H1 (cell line): ENCODE data around the gene KLK7. TPM values are rescaled to one million over a fixed set of nuclear protein-coding genes. Genes with fewer than 3 reads are reported as not detected.

Experiments
- CTCF ChIA-PET: fragments of 300-600 bp; sonication (Branson Sonifier 250); formaldehyde crosslinking; loops from one replicate; lab custom pipeline; 2021; ENCODE audit not compliant: partially characterized antibody; lab: Charles Lee
- POLR2A ChIA-PET: fragments of 300-600 bp; sonication (Branson Sonifier 250); formaldehyde crosslinking; loops from one replicate; lab custom pipeline; 2021; ENCODE audit warnings: inconsistent platforms; ENCODE audit not compliant: partially characterized antibody; lab: Charles Lee
- DNase-seq, 2 experiments: peaks; one replicate each; pipeline versions ENCODE4 v3.0.0 to v3.0.0-alpha.2; 2010 to 2022; ENCODE audit warnings: low spot score in 2 of 2, low read depth in 1 of 2, mixed read lengths in 1 of 2
- FAIRE-seq: peaks from 2 replicates; lab custom pipeline; 2011; peaks lifted over from hg19 to GRCh38; lab: Jason Lieb, UNC
- H2AFZ ChIP-seq: 2 replicates; pipeline ENCODE4 v1.8.1; 2012; ENCODE audit warnings: low read length, inconsistent platforms
- H2AK5ac ChIP-seq: 2 replicates; pipeline ENCODE4 v1.6.1; 2013; ENCODE audit warnings: low read depth, low read length
- H2BK120ac ChIP-seq: replicated peaks from 2 replicates; pipeline ENCODE3; 2013; ENCODE audit warnings: low read depth, low read length, inconsistent platforms
- H2BK12ac ChIP-seq: 2 replicates; pipeline ENCODE4 v1.6.1; 2013; ENCODE audit warnings: low read depth, low read length
- H2BK15ac ChIP-seq: 2 replicates; pipeline ENCODE4 v1.6.1; 2013; ENCODE audit warnings: low read length
- H2BK20ac ChIP-seq: 2 replicates; pipeline ENCODE4 v1.6.1; 2013; ENCODE audit warnings: low read length
- H2BK5ac ChIP-seq: 2 replicates; pipeline ENCODE4 v1.6.1; 2013; ENCODE audit warnings: low read depth, low read length
- H3K14ac ChIP-seq: 2 replicates; pipeline ENCODE4 v1.6.1; 2013; ENCODE audit warnings: inconsistent platforms; ENCODE audit not compliant: insufficient read length
- H3K18ac ChIP-seq: 2 replicates; pipeline ENCODE4 v1.6.1; 2013; ENCODE audit warnings: low read length; ENCODE audit errors: extremely low read depth
- H3K23ac ChIP-seq: 2 replicates; pipeline ENCODE4 v1.6.1; 2013; ENCODE audit warnings: inconsistent platforms; ENCODE audit not compliant: insufficient read length
- H3K23me2 ChIP-seq: 2 replicates; pipeline ENCODE4 v1.6.1; 2013; ENCODE audit warnings: low read depth, low read length
- H3K27ac ChIP-seq: 2 replicates; pipeline ENCODE4 v1.6.1; 2011; ENCODE audit warnings: low read depth, low read length, inconsistent platforms
- H3K27me3 ChIP-seq, 4 experiments: replicated peaks in 1 of 4; 1 replicate in 1 of 4; 2 replicates in 3 of 4; pipeline versions ENCODE4 v1.6.1 to v1.8.1; 2011 to 2013; ENCODE audit warnings: low read length in 3 of 4, mild to moderate bottlenecking in 3 of 4, inconsistent platforms in 2 of 4, mixed read lengths in 2 of 4, moderate library complexity in 1 of 4; ENCODE audit not compliant: control insufficient read depth in 3 of 4, insufficient read depth in 3 of 4; ENCODE audit errors: extremely low read depth in 1 of 4
- H3K36me3 ChIP-seq, 4 experiments: 2 replicates each; pipeline versions ENCODE4 v1.6.1 to v1.8.1; 2011 to 2013; ENCODE audit warnings: mild to moderate bottlenecking in 4 of 4, low read length in 3 of 4, moderate library complexity in 2 of 4, control low read depth in 1 of 4, inconsistent platforms in 1 of 4; ENCODE audit not compliant: insufficient read depth in 4 of 4, control insufficient read depth in 2 of 4
- H3K4ac ChIP-seq: replicated peaks from 2 replicates; pipeline ENCODE3; 2013; ENCODE audit warnings: low read length, low read depth, mixed read lengths, inconsistent platforms; ENCODE audit not compliant: insufficient read length
- H3K4me1 ChIP-seq, 4 experiments: replicated peaks in 1 of 4; 1 replicate in 1 of 4; 2 replicates in 3 of 4; pipeline versions ENCODE4 v1.6.1 to v1.8.1; 2011 to 2013; ENCODE audit warnings: low read length in 3 of 4, inconsistent platforms in 2 of 4, mixed read lengths in 1 of 4; ENCODE audit not compliant: insufficient read depth in 4 of 4, control insufficient read depth in 3 of 4
- H3K4me2 ChIP-seq, 2 experiments: 2 replicates each; pipeline versions ENCODE4 v1.6.1 to v1.8.1; 2011 to 2013; ENCODE audit warnings: low read depth in 2 of 2, low read length in 2 of 2, control low read depth in 1 of 2, inconsistent platforms in 1 of 2, mild to moderate bottlenecking in 1 of 2; ENCODE audit not compliant: insufficient read depth in 1 of 2
- H3K4me3 ChIP-seq, 4 experiments: fragments of 200-600, 300-600 bp in 1 of 4; sonication (generic), shearing (Covaris generic), sonication (Bioruptor Twin) in 1 of 4; 2 replicates each; pipeline versions ENCODE4 v1.5.1 to v1.8.1; 2011 to 2016; ENCODE audit warnings: low read length in 4 of 4, low read depth in 3 of 4, control low read depth in 2 of 4, inconsistent platforms in 2 of 4, mild to moderate bottlenecking in 2 of 4, mixed read lengths in 1 of 4, moderate library complexity in 1 of 4; ENCODE audit not compliant: insufficient read depth in 2 of 4; ENCODE audit errors: extremely low read depth in 1 of 4
- H3K56ac ChIP-seq: replicated peaks from 2 replicates; pipeline ENCODE3; 2013; ENCODE audit warnings: low read depth, mild to moderate bottlenecking, mixed read lengths, low read length, inconsistent platforms; ENCODE audit not compliant: insufficient read length
- H3K79me1 ChIP-seq: 2 replicates; pipeline ENCODE4 v1.6.1; 2013; ENCODE audit warnings: low read depth, low read length, control low read depth
- H3K79me2 ChIP-seq, 2 experiments: 2 replicates each; pipeline versions ENCODE4 v1.6.1 to v1.8.1; 2012 to 2013; ENCODE audit warnings: low read length in 2 of 2, mild to moderate bottlenecking in 2 of 2, inconsistent platforms in 1 of 2; ENCODE audit not compliant: insufficient read depth in 2 of 2, control insufficient read depth in 1 of 2
- H3K9ac ChIP-seq, 4 experiments: replicated peaks in 1 of 4; 1 replicate in 1 of 4; 2 replicates in 3 of 4; pipeline versions ENCODE4 v1.6.1 to v1.8.1; 2011 to 2013; ENCODE audit warnings: low read depth in 3 of 4, low read length in 3 of 4, control low read depth in 2 of 4, mild to moderate bottlenecking in 2 of 4, moderate library complexity in 2 of 4, inconsistent platforms in 1 of 4; ENCODE audit errors: extremely low read depth in 1 of 4
- H3K9me3 ChIP-seq, 2 experiments: 2 replicates each; pipeline versions ENCODE4 v1.6.1 to v1.8.1; 2012 to 2013; ENCODE audit warnings: mild to moderate bottlenecking in 2 of 2, moderate library complexity in 2 of 2, control low read depth in 1 of 2, inconsistent platforms in 1 of 2, low read depth in 1 of 2, low read length in 1 of 2, mixed read lengths in 1 of 2; ENCODE audit not compliant: insufficient read depth in 2 of 2
- H4K20me1 ChIP-seq, 2 experiments: replicated peaks in 1 of 2; 2 replicates each; pipeline versions ENCODE3 to v1.8.1; 2011 to 2013; ENCODE audit warnings: inconsistent platforms in 2 of 2, low read length in 2 of 2, mild to moderate bottlenecking in 1 of 2; ENCODE audit not compliant: insufficient read depth in 2 of 2, control insufficient read depth in 1 of 2
- H4K5ac ChIP-seq: 2 replicates; pipeline ENCODE4 v1.6.1; 2013; ENCODE audit warnings: low read length, low read depth, mixed read lengths, inconsistent platforms; ENCODE audit not compliant: insufficient read length
- H4K8ac ChIP-seq: 2 replicates; pipeline ENCODE4 v1.8.0; 2013; ENCODE audit warnings: mild to moderate bottlenecking, moderate library complexity, low read length, inconsistent platforms; ENCODE audit not compliant: insufficient read depth; ENCODE audit errors: extremely low read depth
- H4K91ac ChIP-seq: replicated peaks from 2 replicates; pipeline ENCODE3; 2013; ENCODE audit warnings: low read length, mixed read lengths, inconsistent platforms; ENCODE audit not compliant: insufficient read length
- CEBPB ChIP-seq: IDR thresholded peaks from 2 replicates; pipeline ENCODE4 v1.6.1; 2012; ENCODE audit warnings: low read depth, low read length
- GTF2F1 ChIP-seq: IDR thresholded peaks from 2 replicates; pipeline ENCODE4 v1.6.1; 2012; ENCODE audit warnings: low read depth, low read length, improper control_type of control experiment, borderline replicate concordance
- JUND ChIP-seq: IDR thresholded peaks from 2 replicates; pipeline ENCODE4 v1.6.1; 2011; ENCODE audit warnings: mild to moderate bottlenecking, improper control_type of control experiment, low read length
- MAFK ChIP-seq: IDR thresholded peaks from 2 replicates; pipeline ENCODE4 v1.6.1; 2012; ENCODE audit warnings: low read depth, mild to moderate bottlenecking, improper control_type of control experiment, low read length
- NANOG ChIP-seq: IDR thresholded peaks from 2 replicates; pipeline ENCODE4 v1.6.1; 2011; ENCODE audit warnings: low read length, low read depth, mild to moderate bottlenecking, inconsistent platforms; ENCODE audit not compliant: insufficient read depth, poor library complexity, severe bottlenecking
- PHF8 ChIP-seq: fragments of 200-600 bp; sonication (generic); conservative IDR thresholded peaks from 2 replicates; pipeline ENCODE4 v1.7.1; 2012; ENCODE audit warnings: low read depth, mild to moderate bottlenecking, inconsistent platforms, low read length, moderate library complexity
- POLR2AphosphoS5 ChIP-seq: IDR thresholded peaks from 2 replicates; pipeline ENCODE4 v1.6.1; 2011; ENCODE audit warnings: low read depth, low read length
- POU5F1 ChIP-seq: IDR thresholded peaks from 2 replicates; pipeline ENCODE4 v1.6.1; 2011; ENCODE audit warnings: low read depth, mild to moderate bottlenecking, low read length, moderate library complexity
- RFX5 ChIP-seq: IDR thresholded peaks from 2 replicates; pipeline ENCODE4 v1.6.1; 2011; ENCODE audit warnings: low read depth, low read length, improper control_type of control experiment, borderline replicate concordance
- SIRT6 ChIP-seq: IDR thresholded peaks from one replicate; pipeline ENCODE4 v1.7.1; 2012; ENCODE audit warnings: low read length, inconsistent platforms
- YY1 ChIP-seq: IDR thresholded peaks from 2 replicates; pipeline ENCODE4 v1.6.1; 2011; ENCODE audit warnings: low read depth, mild to moderate bottlenecking, low read length
- WGBS, 2 experiments: shearing (Covaris generic) in 1 of 2; methylation state at CpG; one replicate each; pipeline versions ENCODE4 v1.1.6 to v1.1.7; 2013 to 2015; ENCODE audit warnings: low lambda C conversion rate in 2 of 2, mixed read lengths in 2 of 2, inconsistent platforms in 1 of 2, low coverage in 1 of 2, missing lambda C conversion rate in 1 of 2; ENCODE audit not compliant: insufficient replicate concordance in 2 of 2, insufficient coverage in 1 of 2, insufficient read length in 1 of 2; ENCODE audit errors: extremely low coverage in 1 of 2, missing lambda C conversion rate in 1 of 2; 5-methylcytosine and 5-hydroxymethylcytosine counted together
- polyA plus RNA-seq, 7 experiments: library from polyadenylated mRNA; depleted of rRNA in 3 of 7; stranded (reverse) in 5 of 7; unstranded in 2 of 7; fragments of >200 nt in 5 of 7; fragments of 200-250 nt in 2 of 7; gene quantifications; 1 replicate in 5 of 7; 2 replicates in 1 of 7; 4 replicates in 1 of 7; pipeline versions ENCODE4 v1.2.1 to v1.2.3, GENCODE V29; 2011 to 2013; ENCODE audit warnings: missing spikeins in 2 of 7, mixed read lengths in 2 of 7
- total RNA-seq: library from RNA; stranded (reverse); fragmentation: NEBNext Ultra II Directional; extraction: Animal tissue kit (Norgen Biotek cat#: 25700); gene quantifications from 2 replicates; pipeline ENCODE4 v1.2.1, GENCODE V29; 2021
- TF ChIP-seq, protein P1 (sequence below): IDR thresholded peaks from 2 replicates; pipeline ENCODE4 v1.6.1; 2012; ENCODE audit warnings: low read length, inconsistent platforms

KLK7 gene
- total and polyA plus RNA-seq, 2 of the 8 experiments (the other 6 are each of a cell fraction or from before 2014, with no cell fraction given) = 0.73 to 1.4 TPM

DNA sequence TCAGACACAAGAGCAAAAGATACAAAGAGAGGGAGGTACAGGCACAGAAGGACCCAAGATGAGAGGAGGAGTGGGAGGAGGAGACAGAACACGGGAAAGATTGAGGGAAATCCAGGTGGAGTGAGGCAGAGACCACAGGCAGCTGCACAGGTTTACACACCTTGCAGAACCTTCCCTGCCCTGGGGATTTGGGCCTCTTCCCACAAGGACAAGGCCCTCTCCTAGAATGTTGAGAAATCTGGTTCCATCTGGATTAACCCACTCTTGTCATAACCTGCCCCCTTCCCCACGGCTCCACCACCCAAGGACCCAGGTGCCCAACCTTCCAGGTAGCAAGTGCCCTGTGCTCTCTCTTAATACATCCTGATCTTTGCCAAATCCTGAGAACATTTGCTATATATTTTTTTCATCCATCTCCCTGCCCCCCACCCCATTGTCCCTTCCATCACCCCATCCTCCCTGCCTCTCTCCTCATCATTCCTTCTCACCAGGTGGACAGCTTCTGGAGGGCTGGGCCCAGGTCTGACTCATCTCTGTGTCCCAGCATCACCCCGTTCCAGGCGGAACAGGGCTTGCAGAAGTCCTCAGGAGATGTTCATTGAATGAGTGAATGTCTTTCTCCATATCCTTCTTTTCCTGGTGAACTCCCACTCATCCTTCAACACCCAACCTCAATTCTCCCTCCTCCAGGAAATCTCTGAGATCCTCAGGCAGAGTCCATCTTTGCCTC lies 26.5 kb upstream of the KLK7 start:
- H3K4ac ChIP-seq = no peak overlapping the region
- H2BK12ac ChIP-seq = no peak overlapping the region
- FAIRE-seq (no peak), DNase-seq (no peak)
- no peak overlapping the region for H4K8ac ChIP-seq
- no peak overlapping the region for H2AK5ac ChIP-seq
- POLR2A ChIA-PET = no interaction called here
- no peak overlapping the region for H2BK5ac ChIP-seq
- H3K9me3 ChIP-seq = no peaks in the 10 kb centered on the region
- WGBS, 2 experiments = 90% methylated on average over 4 of the region's 4 CpGs; no CpG with 5 or more reads in 1 of the 2 experiments
- H3K4me1 ChIP-seq = no peaks in the 10 kb centered on the region
- H2BK20ac ChIP-seq = no peak overlapping the region
- H3K56ac ChIP-seq = no peak overlapping the region
- no peaks in the 10 kb centered on the region for H3K36me3 ChIP-seq
- H3K23me2 ChIP-seq = peaks cover 3% of the 10 kb centered on the region; the same call in 1 of the 2 replicates
- no peak overlapping the region for H3K27ac ChIP-seq
- H3K4me2 ChIP-seq = no peak overlapping the region
- H3K4me3 ChIP-seq = no peak overlapping the region
- no peaks in the 10 kb centered on the region for H3K27me3 ChIP-seq
- H4K5ac ChIP-seq = no peak overlapping the region
- CTCF ChIA-PET = interaction anchor here (0.7 to 1.5 kb wide), 3 partner anchors 23 to 86 kb away, joined by 3 to 4 read pairs (median 4); no protein-coding TSS in a partner anchor
- H3K9ac ChIP-seq = no peak overlapping the region
- H3K79me1 ChIP-seq = no peaks in the 10 kb centered on the region
- H4K91ac ChIP-seq = no peak overlapping the region
- no peak overlapping the region for H3K23ac ChIP-seq
- H4K20me1 ChIP-seq = no peaks in the 10 kb centered on the region
- H3K18ac ChIP-seq = no peak overlapping the region
- H3K14ac ChIP-seq = no peak overlapping the region
- H2AFZ ChIP-seq = no peak overlapping the region
- no peak overlapping the region for H2BK120ac ChIP-seq
- H2BK15ac ChIP-seq = peak overlapping the region; percentile 46; the same call in 1 of the 2 replicates
- H3K79me2 ChIP-seq = no peaks in the 10 kb centered on the region
- TF ChIP-seq NANOG (no peak), PHF8 (no peak), MAFK (no peak), CEBPB (no peak), POU5F1 (no peak), POLR2AphosphoS5 (no peak), SIRT6 (no peak), YY1 (no peak), GTF2F1 (no peak), JUND (no peak), RFX5 (no peak)
- TF ChIP-seq, protein P1, sequence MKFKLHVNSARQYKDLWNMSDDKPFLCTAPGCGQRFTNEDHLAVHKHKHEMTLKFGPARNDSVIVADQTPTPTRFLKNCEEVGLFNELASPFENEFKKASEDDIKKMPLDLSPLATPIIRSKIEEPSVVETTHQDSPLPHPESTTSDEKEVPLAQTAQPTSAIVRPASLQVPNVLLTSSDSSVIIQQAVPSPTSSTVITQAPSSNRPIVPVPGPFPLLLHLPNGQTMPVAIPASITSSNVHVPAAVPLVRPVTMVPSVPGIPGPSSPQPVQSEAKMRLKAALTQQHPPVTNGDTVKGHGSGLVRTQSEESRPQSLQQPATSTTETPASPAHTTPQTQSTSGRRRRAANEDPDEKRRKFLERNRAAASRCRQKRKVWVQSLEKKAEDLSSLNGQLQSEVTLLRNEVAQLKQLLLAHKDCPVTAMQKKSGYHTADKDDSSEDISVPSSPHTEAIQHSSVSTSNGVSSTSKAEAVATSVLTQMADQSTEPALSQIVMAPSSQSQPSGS = no peak
